Measurements from ENCODE around the gene PKHD1. TPM values are rescaled to one million over a fixed set of nuclear protein-coding genes. Genes with fewer than 3 reads are reported as not detected.
A peak's percentile ranks its signal among the peaks of the same experiment; 100 is the strongest.

Gene PKHD1
- total RNA-seq, 1 donor from 2014 or later = 0.03 TPM

- Mint-ChIP-seq H3K4me3 (ENCODE audit: unreplicated experiment) (no peak overlapping the region), H3K27me3 (ENCODE audit: unreplicated experiment) (no peaks in the 10 kb centered on the region), H3K36me3 (ENCODE audit: low read depth, unreplicated experiment) (no peaks in the 10 kb centered on the region), H3K9me3 (ENCODE audit: unreplicated experiment) (no peaks in the 10 kb centered on the region), H3K27ac (ENCODE audit: unreplicated experiment) (no peak overlapping the region), H3K4me1 (ENCODE audit: unreplicated experiment) (no peaks in the 10 kb centered on the region)
- peak; percentile 20 for DNase-seq (ENCODE audit: low spot score)
- TF ChIP-seq CTCF (IDR thresholded peaks at IDR 0.05; ENCODE audit: unreplicated experiment) = peak; percentile 59
Observed at GRCh38 chr6:52049252-52050050, 38.0 kb downstream of the PKHD1 start.

- H3K9me3 Mint-ChIP-seq (ENCODE audit: unreplicated experiment) = no peaks in the 10 kb centered on the region
- no peak for TF ChIP-seq CTCF (IDR thresholded peaks at IDR 0.05; ENCODE audit: unreplicated experiment)
- H3K4me1 Mint-ChIP-seq (ENCODE audit: unreplicated experiment) = no peaks in the 10 kb centered on the region
- no peak overlapping the region for H3K27ac Mint-ChIP-seq (ENCODE audit: unreplicated experiment)
- DNase-seq (ENCODE audit: low spot score) = no peak
- no peaks in the 10 kb centered on the region for H3K27me3 Mint-ChIP-seq (ENCODE audit: unreplicated experiment)
- no peak overlapping the region for H3K4me3 Mint-ChIP-seq (ENCODE audit: unreplicated experiment)
- no peaks in the 10 kb centered on the region for H3K36me3 Mint-ChIP-seq (ENCODE audit: low read depth, unreplicated experiment)
Observed at GRCh38 chr6:52046456-52046855, 41.0 kb downstream of the PKHD1 start.

GRCh38 chr6:52045481-52045880, 41.9 kb downstream of the PKHD1 start:
- no peak for DNase-seq (ENCODE audit: low spot score)
- Mint-ChIP-seq H3K4me3 (ENCODE audit: unreplicated experiment) (no peak overlapping the region), H3K27me3 (ENCODE audit: unreplicated experiment) (no peaks in the 10 kb centered on the region), H3K27ac (ENCODE audit: unreplicated experiment) (no peak overlapping the region), H3K4me1 (ENCODE audit: unreplicated experiment) (no peaks in the 10 kb centered on the region), H3K9me3 (ENCODE audit: unreplicated experiment) (no peaks in the 10 kb centered on the region), H3K36me3 (ENCODE audit: low read depth, unreplicated experiment) (no peaks in the 10 kb centered on the region)
- TF ChIP-seq CTCF (IDR thresholded peaks at IDR 0.05; ENCODE audit: unreplicated experiment) = no peak

GRCh38 chr6:52045033-52045432, 42.4 kb downstream of the PKHD1 start:
- no peaks in the 10 kb centered on the region for H3K4me1 Mint-ChIP-seq (ENCODE audit: unreplicated experiment)
- DNase-seq (ENCODE audit: low spot score) = no peak
- H3K27me3 Mint-ChIP-seq (ENCODE audit: unreplicated experiment) = no peaks in the 10 kb centered on the region
- TF ChIP-seq CTCF (IDR thresholded peaks at IDR 0.05; ENCODE audit: unreplicated experiment) = no peak
- H3K36me3 Mint-ChIP-seq (ENCODE audit: low read depth, unreplicated experiment) = no peaks in the 10 kb centered on the region
- no peaks in the 10 kb centered on the region for H3K9me3 Mint-ChIP-seq (ENCODE audit: unreplicated experiment)
- H3K4me3 Mint-ChIP-seq (ENCODE audit: unreplicated experiment) = no peak overlapping the region
- H3K27ac Mint-ChIP-seq (ENCODE audit: unreplicated experiment) = no peak overlapping the region

GRCh38 chr6:52042141-52042885, 45.1 kb downstream of the PKHD1 start:
- no peak for DNase-seq (ENCODE audit: low spot score)
- Mint-ChIP-seq H3K9me3 (ENCODE audit: unreplicated experiment) (no peaks in the 10 kb centered on the region), H3K4me1 (ENCODE audit: unreplicated experiment) (no peaks in the 10 kb centered on the region), H3K27ac (ENCODE audit: unreplicated experiment) (no peak overlapping the region), H3K27me3 (ENCODE audit: unreplicated experiment) (no peaks in the 10 kb centered on the region), H3K4me3 (ENCODE audit: unreplicated experiment) (no peak overlapping the region), H3K36me3 (ENCODE audit: low read depth, unreplicated experiment) (no peaks in the 10 kb centered on the region)
- no peak for TF ChIP-seq CTCF (IDR thresholded peaks at IDR 0.05; ENCODE audit: unreplicated experiment)

Measured in endothelial cell (in vitro differentiated cells).